ENCODE results near the gene RAB3GAP1. TPM values are rescaled to one million over a fixed set of nuclear protein-coding genes. Genes with fewer than 3 reads are reported as not detected.

The RAB3GAP1 gene
- polyA plus RNA-seq, 1 donor (not counting 4 experiments of a cell fraction or from before 2014, with no cell fraction given), result 41.6 TPM

DNA sequence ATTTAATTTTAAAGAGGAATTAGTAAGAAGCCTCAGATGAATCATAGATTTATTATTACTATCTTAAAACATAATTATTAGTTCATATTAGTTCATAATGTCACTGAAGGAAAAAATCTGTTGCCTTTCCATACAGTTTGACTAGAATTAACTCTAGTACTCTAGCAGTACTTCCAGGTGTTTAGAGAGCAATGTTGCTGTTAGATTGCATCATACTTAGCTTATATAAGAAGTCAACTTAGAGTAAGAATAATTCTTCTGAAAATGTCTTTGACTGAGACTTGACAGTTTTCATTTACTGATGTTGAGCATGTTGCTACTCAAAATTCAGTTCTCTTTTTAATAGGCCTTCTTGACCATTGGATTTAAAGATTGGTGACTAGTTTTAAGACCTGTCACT is 4.7 kb downstream of the RAB3GAP1 start:
- no peaks in the 10 kb centered on the region for H3K27me3 ChIP-seq (ENCODE audit: control insufficient read depth, extremely low read depth, insufficient read depth, low read length)
- TF ChIP-seq, protein P1, sequence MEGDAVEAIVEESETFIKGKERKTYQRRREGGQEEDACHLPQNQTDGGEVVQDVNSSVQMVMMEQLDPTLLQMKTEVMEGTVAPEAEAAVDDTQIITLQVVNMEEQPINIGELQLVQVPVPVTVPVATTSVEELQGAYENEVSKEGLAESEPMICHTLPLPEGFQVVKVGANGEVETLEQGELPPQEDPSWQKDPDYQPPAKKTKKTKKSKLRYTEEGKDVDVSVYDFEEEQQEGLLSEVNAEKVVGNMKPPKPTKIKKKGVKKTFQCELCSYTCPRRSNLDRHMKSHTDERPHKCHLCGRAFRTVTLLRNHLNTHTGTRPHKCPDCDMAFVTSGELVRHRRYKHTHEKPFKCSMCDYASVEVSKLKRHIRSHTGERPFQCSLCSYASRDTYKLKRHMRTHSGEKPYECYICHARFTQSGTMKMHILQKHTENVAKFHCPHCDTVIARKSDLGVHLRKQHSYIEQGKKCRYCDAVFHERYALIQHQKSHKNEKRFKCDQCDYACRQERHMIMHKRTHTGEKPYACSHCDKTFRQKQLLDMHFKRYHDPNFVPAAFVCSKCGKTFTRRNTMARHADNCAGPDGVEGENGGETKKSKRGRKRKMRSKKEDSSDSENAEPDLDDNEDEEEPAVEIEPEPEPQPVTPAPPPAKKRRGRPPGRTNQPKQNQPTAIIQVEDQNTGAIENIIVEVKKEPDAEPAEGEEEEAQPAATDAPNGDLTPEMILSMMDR (optimal IDR thresholded peaks at IDR 0.05 in 1 of 3, IDR thresholded peaks at IDR 0.05 in 1 of 3, conservative IDR thresholded peaks at IDR 0.05 in 1 of 3; ENCODE audit: extremely low read depth in 1 of 3, insufficient read depth in 2 of 3, low read length in 3 of 3), result no peak
- no peak for TF ChIP-seq EZH2 (IDR thresholded peaks at IDR 0.05; ENCODE audit: low read length)
- H3K79me2 ChIP-seq (ENCODE audit: control insufficient read depth, insufficient read depth, low read length), result peaks cover 82% of the 10 kb centered on the region
- H3K27ac ChIP-seq (ENCODE audit: control insufficient read depth, insufficient read depth, low read length), result peak overlapping the region; percentile 71
- no peaks in the 10 kb centered on the region for H3K9me1 ChIP-seq (ENCODE audit: control insufficient read depth, extremely low read depth, insufficient read depth, low read length)
- no peaks in the 10 kb centered on the region for H3K9me3 ChIP-seq (ENCODE audit: control insufficient read depth, low read depth, low read length)
- H4K20me1 ChIP-seq (ENCODE audit: control insufficient read depth, extremely low read depth, insufficient read depth, low read length), result no peaks in the 10 kb centered on the region
- peaks cover 6 to 12% of the 10 kb centered on the region in 2 experiments for H3K36me3 ChIP-seq (ENCODE audit: control insufficient read depth in 2 of 2, extremely low read depth in 1 of 2, insufficient read depth in 2 of 2, low read length in 2 of 2)
- peaks cover 26% of the 10 kb centered on the region for H3K4me1 ChIP-seq (ENCODE audit: control insufficient read depth, extremely low read depth, insufficient read depth, low read length)
- H3K4me2 ChIP-seq (ENCODE audit: control insufficient read depth, extremely low read depth, insufficient read depth, low read depth, low read length), result peak overlapping the region; percentile 49
- H2AFZ ChIP-seq (ENCODE audit: control insufficient read depth, low read length), result no peak overlapping the region
- dilution Hi-C loops (cut with MboI; ENCODE audit: extremely low pct_ligation_motif_present, low sequenced_read_pairs), result no loop called here
- no peak overlapping the region for H3K4me3 ChIP-seq (ENCODE audit: control insufficient read depth in 2 of 3, extremely low read depth in 1 of 3, insufficient read depth in 2 of 3, low read depth in 1 of 3, low read length in 3 of 3)
- H3K9ac ChIP-seq (ENCODE audit: control insufficient read depth, extremely low read depth, insufficient read depth, low read length), result peak overlapping the region; percentile 12
- no peak for DNase-seq (ENCODE audit: low read depth, low spot score)
- no peak for FAIRE-seq

DNA sequence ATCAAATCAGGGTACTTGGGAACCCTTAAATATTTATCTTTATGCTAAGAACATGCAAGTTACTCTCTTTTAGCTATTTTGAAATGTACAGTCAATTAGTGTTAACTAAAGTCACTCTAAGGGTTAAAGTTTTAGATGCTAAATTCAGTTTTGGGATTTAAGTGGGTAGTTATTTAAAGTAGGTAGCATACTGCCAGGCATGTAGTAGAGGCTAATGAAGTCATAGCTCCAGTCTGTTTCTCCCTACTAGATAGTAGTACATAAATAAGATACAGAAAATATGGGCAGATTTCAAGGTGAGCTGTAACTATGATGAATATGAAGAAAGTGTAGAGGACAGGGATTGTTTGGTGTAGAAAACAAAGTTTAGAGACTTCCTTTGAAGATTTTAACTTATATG is 7.5 kb downstream of the RAB3GAP1 start:
- Histone ChIP-seq H3K27me3 (ENCODE audit: control insufficient read depth, extremely low read depth, insufficient read depth, low read length) (no peaks in the 10 kb centered on the region), H4K20me1 (ENCODE audit: control insufficient read depth, extremely low read depth, insufficient read depth, low read length) (no peaks in the 10 kb centered on the region)
- TF ChIP-seq, protein P1 (optimal IDR thresholded peaks at IDR 0.05 in 1 of 3, IDR thresholded peaks at IDR 0.05 in 1 of 3, conservative IDR thresholded peaks at IDR 0.05 in 1 of 3; ENCODE audit: extremely low read depth in 1 of 3, insufficient read depth in 2 of 3, low read length in 3 of 3), result no peak
- no peak for TF ChIP-seq EZH2 (IDR thresholded peaks at IDR 0.05; ENCODE audit: low read length)

More for the DNA sequence above, 7.5 kb downstream of the RAB3GAP1 start:
- Histone ChIP-seq H3K4me1 (ENCODE audit: control insufficient read depth, extremely low read depth, insufficient read depth, low read length) (peaks cover 16% of the 10 kb centered on the region), H3K79me2 (ENCODE audit: control insufficient read depth, insufficient read depth, low read length) (peaks cover 84% of the 10 kb centered on the region), H3K36me3 (ENCODE audit: control insufficient read depth in 2 of 2, extremely low read depth in 1 of 2, insufficient read depth in 2 of 2, low read length in 2 of 2) (peaks cover 11 to 21% of the 10 kb centered on the region in 2 experiments), H3K4me2 (ENCODE audit: control insufficient read depth, extremely low read depth, insufficient read depth, low read depth, low read length) (no peak overlapping the region), H3K9me1 (ENCODE audit: control insufficient read depth, extremely low read depth, insufficient read depth, low read length) (no peaks in the 10 kb centered on the region), H3K4me3 (ENCODE audit: control insufficient read depth in 2 of 3, extremely low read depth in 1 of 3, insufficient read depth in 2 of 3, low read depth in 1 of 3, low read length in 3 of 3) (no peak overlapping the region), H3K9ac (ENCODE audit: control insufficient read depth, extremely low read depth, insufficient read depth, low read length) (no peak overlapping the region), H3K9me3 (ENCODE audit: control insufficient read depth, low read depth, low read length) (no peaks in the 10 kb centered on the region), H3K27ac (ENCODE audit: control insufficient read depth, insufficient read depth, low read length) (no peak overlapping the region), H2AFZ (ENCODE audit: control insufficient read depth, low read length) (no peak overlapping the region)
- DNase-seq (ENCODE audit: low read depth, low spot score) (no peak), FAIRE-seq (no peak)
- dilution Hi-C loops (cut with MboI; ENCODE audit: extremely low pct_ligation_motif_present, low sequenced_read_pairs), result no loop called here

Data from keratinocyte (primary cell).